MM.1S (cell line): ENCODE measurements around the gene CNOT2.

Experiments
- DNase-seq: peaks from one replicate; pipeline ENCODE4 v3.0.0-alpha.2; 2015
- H2AFZ ChIP-seq: fragments of 300-600 bp; sonication (generic); 2 replicates; pipeline ENCODE4 v1.6.0; 2016; ENCODE audit warnings: antibody characterized with exemption, low read length
- H3F3A ChIP-seq: fragments of 300-600 bp; sonication (generic); 2 replicates; pipeline ENCODE4 v1.6.1; 2016; ENCODE audit warnings: mild to moderate bottlenecking, antibody characterized with exemption, low read length, moderate library complexity, mixed read lengths; ENCODE audit not compliant: insufficient read depth
- H3K27ac ChIP-seq: fragments of 300-600 bp; sonication (generic); 2 replicates; pipeline ENCODE4 v1.5.1; 2016; ENCODE audit warnings: mild to moderate bottlenecking, low read length
- H3K27me3 ChIP-seq: fragments of 300-600 bp; sonication (generic); replicated peaks from 2 replicates; pipeline ENCODE4 v1.6.0; 2016; ENCODE audit warnings: low read length; ENCODE audit not compliant: insufficient read depth
- H3K36me3 ChIP-seq: fragments of 300-600 bp; sonication (generic); replicated peaks from 2 replicates; pipeline ENCODE4 v1.6.1; 2016; ENCODE audit warnings: mild to moderate bottlenecking, low read length, mixed read lengths; ENCODE audit not compliant: insufficient read depth
- H3K4me1 ChIP-seq: fragments of 300-600 bp; sonication (generic); 2 replicates; pipeline ENCODE4 v1.6.1; 2016; ENCODE audit warnings: low read length, mixed read lengths
- H3K4me2 ChIP-seq: fragments of 300-600 bp; sonication (generic); 2 replicates; pipeline ENCODE4 v1.6.0; 2016; ENCODE audit warnings: low read depth, low read length
- H3K4me3 ChIP-seq: fragments of 300-600 bp; sonication (generic); 2 replicates; pipeline ENCODE4 v1.5.1; 2016; ENCODE audit warnings: low read length, mixed read lengths
- H3K79me2 ChIP-seq: fragments of 300-600 bp; sonication (generic); 2 replicates; pipeline ENCODE4 v1.6.1; 2016; ENCODE audit warnings: mixed run types, low read length, mixed read lengths
- H3K9ac ChIP-seq: fragments of 300-600 bp; sonication (generic); 2 replicates; pipeline ENCODE4 v1.6.1; 2016; ENCODE audit warnings: low read length, mixed read lengths
- H3K9me2 ChIP-seq: fragments of 300-600 bp; sonication (generic); replicated peaks from 2 replicates; pipeline ENCODE4 v1.6.1; 2016; ENCODE audit warnings: mild to moderate bottlenecking, low read length, mixed read lengths; ENCODE audit not compliant: insufficient read depth
- H3K9me3 ChIP-seq: fragments of 300-600 bp; sonication (generic); replicated peaks from 2 replicates; pipeline ENCODE4 v1.6.1; 2016; ENCODE audit warnings: mild to moderate bottlenecking, low read length, mixed read lengths; ENCODE audit not compliant: insufficient read depth
- H4K20me1 ChIP-seq: fragments of 300-600 bp; sonication (generic); 2 replicates; pipeline ENCODE4 v1.6.1; 2016; ENCODE audit warnings: mild to moderate bottlenecking, low read length, moderate library complexity, mixed read lengths; ENCODE audit not compliant: insufficient read depth
- CTCF ChIP-seq: fragments of 300-600 bp; sonication (generic); IDR thresholded peaks from 2 replicates; pipeline ENCODE4 v1.5.1; 2016; ENCODE audit warnings: antibody characterized with exemption, low read length, mixed read lengths
- EZH2 ChIP-seq: fragments of 300-600 bp; sonication (generic); optimal IDR thresholded peaks from 2 replicates; pipeline ENCODE3; 2017; ENCODE audit warnings: low read depth, mild to moderate bottlenecking, antibody characterized with exemption, low read length, mixed read lengths
- EZH2phosphoT487 ChIP-seq: fragments of 300-600 bp; sonication (generic); IDR thresholded peaks from 2 replicates; pipeline ENCODE4 v1.6.1; 2018; ENCODE audit warnings: antibody characterized with exemption, low read length

CNOT2 gene

GRCh38 chr12:70268972-70269371, 25.7 kb downstream of the CNOT2 start:
- Histone ChIP-seq H3K36me3 (no peaks in the 10 kb centered on the region), H3K4me3 (no peak overlapping the region), H3K9ac (no peak overlapping the region), H3K9me3 (no peaks in the 10 kb centered on the region), H4K20me1 (no peaks in the 10 kb centered on the region), H3K4me1 (peaks cover 7% of the 10 kb centered on the region; the same call in 1 of the 2 replicates), H3K4me2 (no peak overlapping the region), H3F3A (no peaks in the 10 kb centered on the region), H3K79me2 (peaks cover 100% of the 10 kb centered on the region), H3K9me2 (no peaks in the 10 kb centered on the region), H3K27ac (no peak overlapping the region), H3K27me3 (no peaks in the 10 kb centered on the region), H2AFZ (no peak overlapping the region)
- no peak for TF ChIP-seq CTCF
- no peak for TF ChIP-seq EZH2
- TF ChIP-seq EZH2phosphoT487: no peak
- DNase-seq: no peak

- no peak overlapping the region for H2AFZ ChIP-seq
- H3K9me3 ChIP-seq: no peaks in the 10 kb centered on the region
- no peaks in the 10 kb centered on the region for H3K36me3 ChIP-seq
- H4K20me1 ChIP-seq: no peaks in the 10 kb centered on the region; the same call in 1 of the 2 replicates
- DNase-seq: no peak
- no peaks in the 10 kb centered on the region for H3K9me2 ChIP-seq
- H3K4me3 ChIP-seq: no peak overlapping the region
- peaks cover 100% of the 10 kb centered on the region for H3K79me2 ChIP-seq
- H3F3A ChIP-seq: no peaks in the 10 kb centered on the region
- H3K4me1 ChIP-seq: peaks cover 7% of the 10 kb centered on the region; the same call in 1 of the 2 replicates
- no peak for TF ChIP-seq EZH2phosphoT487
- TF ChIP-seq EZH2: no peak
- TF ChIP-seq CTCF: no peak
- no peaks in the 10 kb centered on the region for H3K27me3 ChIP-seq
- H3K4me2 ChIP-seq: no peak overlapping the region
- no peak overlapping the region for H3K9ac ChIP-seq
- H3K27ac ChIP-seq: no peak overlapping the region
Measured at GRCh38 chr12:70270108-70270507, 26.9 kb downstream of the CNOT2 start.

- no peaks in the 10 kb centered on the region for H3K27me3 ChIP-seq
- no peak overlapping the region for H3K9ac ChIP-seq
- no peak for DNase-seq
- no peaks in the 10 kb centered on the region for H3K9me2 ChIP-seq
- no peaks in the 10 kb centered on the region for H3F3A ChIP-seq
- no peak overlapping the region for H2AFZ ChIP-seq
- H3K4me3 ChIP-seq: no peak overlapping the region
- peaks cover 100% of the 10 kb centered on the region for H3K79me2 ChIP-seq
- no peaks in the 10 kb centered on the region for H3K9me3 ChIP-seq
- peaks cover 7% of the 10 kb centered on the region; the same call in 1 of the 2 replicates for H3K4me1 ChIP-seq
- H3K36me3 ChIP-seq: no peaks in the 10 kb centered on the region
- no peaks in the 10 kb centered on the region; the same call in 1 of the 2 replicates for H4K20me1 ChIP-seq
- TF ChIP-seq EZH2 (no peak), EZH2phosphoT487 (no peak), CTCF (no peak)
- H3K4me2 ChIP-seq: no peak overlapping the region
- no peak overlapping the region for H3K27ac ChIP-seq
Measured at GRCh38 chr12:70271025-70271424, 27.8 kb downstream of the CNOT2 start.
